GM21717 (cell line): ENCODE measurements around the gene STC2.

Experiments
- ATAC-seq: cut with Tn5 transposase; IDR thresholded peaks from one replicate; pipeline ENCODE4 v1.9.1; 2021; ENCODE audit warnings: mild to moderate bottlenecking, moderate library complexity; ENCODE audit not compliant: unreplicated experiment

Gene STC2

DNA sequence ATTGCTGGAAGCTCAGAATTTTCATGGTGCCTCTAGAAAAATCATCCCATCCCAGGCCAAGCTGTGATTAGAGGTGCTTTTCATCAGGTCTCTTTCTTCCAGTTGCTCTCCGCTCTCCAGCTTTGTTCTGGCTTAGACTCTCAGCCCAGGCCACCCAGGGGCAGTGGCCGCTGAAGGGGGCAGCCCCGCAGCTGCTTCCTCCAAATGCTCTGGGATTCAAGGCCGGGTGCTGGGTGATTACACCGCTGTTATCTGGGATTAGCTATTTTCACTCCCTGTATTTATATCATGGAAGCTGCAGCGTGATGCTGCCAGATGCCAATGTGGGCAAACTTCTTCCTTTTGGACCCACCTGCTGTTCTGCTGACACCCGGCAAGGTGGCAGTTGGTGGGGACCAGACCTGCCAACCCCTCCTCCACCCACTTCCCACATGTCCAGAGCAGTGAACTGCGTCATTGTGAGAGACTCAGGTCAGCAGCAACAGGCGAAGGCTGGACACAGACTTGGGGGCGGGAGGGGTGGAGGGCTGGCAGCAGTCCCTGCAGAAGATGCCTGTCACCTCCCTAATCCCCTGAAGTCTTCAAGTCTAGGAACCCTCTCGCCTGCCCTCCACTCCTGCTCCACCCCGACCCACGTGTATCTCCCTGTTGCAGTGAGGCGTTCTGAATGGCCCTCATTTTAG lies 59.3 kb downstream of the STC2 start:
- no peak for ATAC-seq

DNA sequence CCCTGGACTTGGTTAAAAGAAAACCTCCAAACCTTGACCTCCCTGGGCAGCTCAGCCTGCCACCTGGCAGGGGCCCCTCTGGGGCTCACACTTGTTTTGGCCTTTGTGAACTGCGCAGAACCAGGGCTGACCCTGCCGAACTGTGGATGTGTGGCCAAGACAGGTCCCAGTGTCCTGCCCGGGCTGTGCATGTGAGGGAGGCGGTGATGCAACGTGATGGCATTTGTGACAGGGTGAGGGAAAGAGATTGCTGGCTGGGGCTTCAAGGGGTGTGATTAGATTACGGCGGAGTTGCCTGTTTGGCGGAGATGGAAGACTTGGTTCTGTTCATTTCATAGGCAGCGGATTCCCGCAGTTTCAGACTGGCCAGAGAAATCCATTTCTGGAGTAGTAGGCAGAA lies 62.8 kb downstream of the STC2 start:
- ATAC-seq = no peak
